Prostate gland (tissue), 2 donors: ENCODE data around the gene CP.

Experiments
- CTCF ChIP-seq, 4 experiments: fragments of 200-600 bp in 2 of 4; fragments of 450-650 bp in 2 of 4; sonication (generic) in 2 of 4; IDR thresholded peaks; 1 replicate in 3 of 4; 2 replicates in 1 of 4; pipeline ENCODE4 v1.5.1; 2016 to 2019; ENCODE audit warnings: antibody characterized with exemption in 4 of 4, mild to moderate bottlenecking in 2 of 4, moderate library complexity in 2 of 4
- POLR2A ChIP-seq: fragments of 450-650 bp; IDR thresholded peaks from one replicate; pipeline ENCODE4 v1.6.1; 2016; ENCODE audit warnings: antibody characterized with exemption, mild to moderate bottlenecking

GRCh38 chr3:149188494-149188893 is 33.1 kb downstream of the CP start:
- no peak for TF ChIP-seq CTCF (IDR thresholded peaks at IDR 0.05)
- no peak for TF ChIP-seq POLR2A
